Muscle of back (tissue), 11 donors: ENCODE data around the gene RB1. TPM values are rescaled to one million over a fixed set of nuclear protein-coding genes. Genes with fewer than 3 reads are reported as not detected.
"Not testable (repeated sequence)": the region's sequence is repeated elsewhere in the genome, so short reads cannot be mapped to it uniquely, and the experiment has no call there.

ENCODE experiments used
- DNase-seq, 3 donors: peaks; one replicate each; pipeline versions ENCODE4 v3.0.0 to v3.0.0-alpha.2; 2013
- polyA plus RNA-seq, 10 donors: library from polyadenylated mRNA; unstranded; fragments of 120-200 nt; gene quantifications; one replicate each; pipeline ENCODE4 v1.2.1, GENCODE V29; 2013; ENCODE audit not compliant: insufficient read length in 10 of 10

The RB1 gene
- polyA plus RNA-seq, 10 donors: 48.1 to 77.1 (median 61.1) TPM

DNA sequence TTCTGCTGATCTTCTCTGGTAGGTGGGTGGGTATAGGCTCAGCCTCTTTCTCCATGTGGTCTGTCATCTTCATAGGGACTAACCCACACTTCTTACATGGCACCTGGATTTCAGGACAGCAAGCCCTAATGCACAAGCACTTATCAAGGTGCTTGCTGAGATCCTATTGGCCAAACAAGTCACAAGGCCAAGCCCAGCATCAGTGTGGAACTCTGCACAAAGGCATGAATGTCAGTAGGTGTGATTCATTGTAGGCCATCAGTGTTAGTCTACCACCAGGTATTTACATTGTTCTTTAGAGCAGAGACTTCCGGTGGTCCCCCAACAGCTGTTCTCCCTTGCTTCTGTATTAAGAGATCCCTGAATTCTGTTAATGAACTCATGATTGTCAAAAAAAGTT, 8.3 kb upstream of the RB1 start:
- no peak for DNase-seq

DNA sequence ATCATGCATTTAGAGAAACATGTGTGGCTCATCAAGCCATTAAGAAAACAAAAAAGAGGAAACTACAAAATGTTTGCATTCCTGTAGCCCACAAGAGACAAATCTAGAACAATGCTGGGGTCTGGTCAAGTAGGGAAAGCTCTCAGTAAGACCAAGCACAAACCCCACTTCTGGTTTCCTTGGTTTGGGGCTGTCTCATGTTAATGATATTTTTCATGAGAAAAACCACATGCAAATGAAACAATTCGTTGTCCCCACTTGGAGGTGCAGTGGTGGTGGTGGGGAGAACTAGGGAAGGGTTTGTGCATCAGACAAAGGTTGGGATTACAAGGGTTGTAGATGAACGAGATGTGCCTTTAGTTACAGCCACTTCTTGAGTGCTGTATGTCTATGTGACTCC, 7.0 kb upstream of the RB1 start:
- DNase-seq: no peak

DNA sequence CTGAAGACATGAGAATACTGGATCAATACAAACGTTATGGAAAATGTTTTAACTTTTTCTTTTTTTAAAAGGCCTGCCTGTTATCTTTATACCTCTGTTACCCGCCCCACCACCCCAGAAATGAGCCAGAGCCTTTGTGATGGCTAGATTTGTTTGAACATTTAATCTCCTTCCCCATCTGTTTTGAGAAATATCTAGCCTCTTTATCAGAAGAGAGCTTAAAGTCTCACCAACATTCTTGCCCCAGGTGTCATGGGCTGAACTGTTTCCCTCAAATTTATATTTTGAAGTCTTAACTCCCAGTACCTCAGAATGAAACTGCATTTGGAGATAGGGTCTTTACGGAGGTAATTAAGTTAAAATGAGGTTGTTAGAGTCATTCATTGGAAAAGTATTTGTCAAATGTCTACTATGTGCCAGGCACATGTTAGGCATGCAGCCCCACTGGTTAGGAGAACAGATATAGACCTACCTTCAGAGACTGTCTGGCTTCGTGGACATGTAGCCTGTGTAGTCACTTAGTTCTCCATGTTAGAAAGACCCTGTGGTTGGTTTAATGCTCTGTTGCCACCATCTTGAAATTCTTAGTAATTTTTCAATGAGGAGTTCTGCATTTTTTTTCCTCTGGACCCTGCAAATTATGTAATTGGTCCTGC, 6.3 kb upstream of the RB1 start:
- DNase-seq: no peak

DNA sequence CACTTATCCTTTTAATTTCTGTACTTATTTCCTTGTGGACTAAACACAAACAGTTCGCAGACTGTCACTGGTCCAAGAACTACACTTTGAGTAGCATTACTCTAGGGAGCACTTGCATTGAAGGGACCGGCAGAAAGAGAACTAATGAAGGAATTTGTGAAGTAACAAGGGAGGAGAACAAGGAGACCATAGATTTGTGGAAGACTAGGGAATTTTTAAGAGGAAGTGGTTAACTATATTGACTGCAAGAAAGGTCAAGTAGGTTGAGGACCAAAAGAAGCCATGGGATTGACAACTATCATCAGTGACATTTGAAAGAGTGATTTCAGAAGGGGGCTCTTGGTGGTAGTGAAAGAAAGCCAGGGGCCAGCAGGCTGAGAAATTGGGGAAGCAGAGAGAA, 4.0 kb upstream of the RB1 start:
- no peak for DNase-seq

DNA sequence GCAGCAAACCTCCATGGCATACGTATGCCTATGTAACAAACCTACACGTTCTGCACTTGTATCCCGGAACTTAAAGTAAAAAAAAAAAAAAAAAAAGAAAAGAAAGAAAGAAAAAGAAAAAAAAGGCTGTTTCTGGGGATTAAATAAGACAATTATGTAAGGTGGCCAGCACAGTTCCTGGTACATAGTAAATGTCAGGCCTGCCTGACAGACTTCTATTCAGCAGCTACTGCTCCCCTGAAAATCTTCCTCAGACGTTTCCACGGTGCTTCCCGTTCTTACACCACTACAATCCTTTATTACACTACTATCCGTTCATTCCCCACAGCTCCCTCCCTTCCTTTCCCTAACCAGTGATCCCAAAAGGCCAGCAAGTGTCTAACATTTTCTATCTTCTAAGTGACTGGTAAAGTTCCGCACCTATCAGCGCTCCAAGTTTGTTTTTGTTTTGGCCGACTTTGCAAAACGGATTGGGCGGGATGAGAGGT, 636 bp upstream of the RB1 start:
- DNase-seq: peak in 1 of 3 donors; percentile 71

DNA sequence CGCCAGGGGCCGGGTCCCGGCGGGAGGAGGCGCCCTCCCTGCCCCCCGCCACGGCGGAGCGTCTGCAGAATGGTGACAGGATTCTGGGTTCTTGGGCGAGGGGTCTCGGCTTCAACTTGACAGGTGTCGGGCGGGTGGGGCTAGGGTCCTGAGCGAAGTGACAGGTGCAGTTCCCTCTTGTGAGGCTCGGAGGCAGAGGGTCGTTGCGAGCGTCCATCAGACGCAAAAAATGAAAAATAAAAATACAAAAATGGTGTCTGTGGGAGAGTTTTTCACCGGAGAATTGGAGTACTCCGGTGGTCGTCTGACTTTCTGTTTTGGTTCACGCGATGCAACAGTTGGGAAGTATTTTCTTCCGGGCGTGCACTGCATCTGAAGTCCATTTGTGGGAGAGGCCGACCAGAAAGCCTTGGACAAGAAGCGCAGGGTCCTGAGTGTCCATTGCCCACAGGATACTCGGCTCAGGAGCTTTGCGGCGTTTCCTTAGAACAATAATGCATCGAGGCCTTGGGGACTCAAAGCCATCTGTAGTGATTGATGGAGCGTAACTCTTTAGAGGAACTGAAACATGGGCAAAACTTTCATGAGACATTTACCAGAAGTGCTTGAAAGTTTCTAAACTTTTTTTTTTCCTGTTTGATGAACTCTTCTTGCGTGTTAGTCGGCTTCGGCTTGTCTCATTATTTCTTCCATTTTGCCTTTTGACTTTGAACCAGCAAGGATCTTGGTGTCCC, 759 bp downstream of the RB1 start:
- peak; percentile 41 to 87 (median 69) for DNase-seq

DNA sequence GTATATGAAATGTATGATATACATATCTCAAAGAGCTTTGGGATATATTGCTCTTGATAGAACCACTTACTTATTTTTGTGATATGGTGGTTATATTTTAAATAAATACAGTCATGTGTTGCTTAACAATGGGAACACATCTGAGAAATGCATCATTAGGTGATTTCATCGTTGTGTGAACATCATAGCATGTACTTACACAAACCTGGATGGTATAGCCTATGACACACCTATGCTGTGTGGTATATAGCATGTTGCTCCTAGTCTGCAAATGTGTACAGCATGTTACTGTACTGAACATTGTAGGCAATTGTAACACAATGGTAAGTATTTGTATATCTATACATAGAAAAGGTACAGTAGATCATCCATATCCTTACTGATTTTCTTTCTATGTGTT, 7.7 kb downstream of the RB1 start:
- no peak for DNase-seq

DNA sequence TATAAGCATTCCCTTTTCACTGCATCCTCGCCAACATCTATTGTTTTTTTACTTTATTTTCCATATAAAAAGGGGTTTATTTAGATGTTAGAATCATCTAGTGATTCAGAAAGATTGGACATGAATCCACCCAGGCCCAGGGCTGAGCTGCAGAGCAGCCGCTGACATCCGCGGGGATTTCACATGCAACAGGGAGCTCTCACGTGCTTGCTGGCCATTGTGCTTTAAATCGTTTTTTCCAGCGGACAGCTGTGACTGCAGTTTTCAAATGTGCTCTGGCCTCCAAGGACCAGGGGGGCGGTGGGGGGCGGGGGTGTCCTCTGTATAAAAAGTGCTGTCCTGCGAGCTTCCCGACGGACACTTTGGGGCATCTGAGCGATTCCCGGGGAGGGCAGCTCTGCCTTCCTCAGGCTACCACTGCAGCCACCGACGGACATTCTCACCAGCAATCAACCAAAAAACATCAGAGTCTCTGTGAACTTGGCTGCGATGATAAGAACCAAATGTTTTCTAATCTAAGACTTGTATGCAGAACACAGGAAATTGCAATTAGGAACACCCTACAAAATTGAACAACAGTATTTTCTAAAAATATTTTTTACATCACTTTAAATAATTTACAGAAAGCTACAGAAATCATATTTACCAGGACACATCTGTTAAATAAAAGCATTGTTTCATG, 12.6 kb downstream of the RB1 start:
- peak in 1 of 3 donors; percentile 56 for DNase-seq

DNA sequence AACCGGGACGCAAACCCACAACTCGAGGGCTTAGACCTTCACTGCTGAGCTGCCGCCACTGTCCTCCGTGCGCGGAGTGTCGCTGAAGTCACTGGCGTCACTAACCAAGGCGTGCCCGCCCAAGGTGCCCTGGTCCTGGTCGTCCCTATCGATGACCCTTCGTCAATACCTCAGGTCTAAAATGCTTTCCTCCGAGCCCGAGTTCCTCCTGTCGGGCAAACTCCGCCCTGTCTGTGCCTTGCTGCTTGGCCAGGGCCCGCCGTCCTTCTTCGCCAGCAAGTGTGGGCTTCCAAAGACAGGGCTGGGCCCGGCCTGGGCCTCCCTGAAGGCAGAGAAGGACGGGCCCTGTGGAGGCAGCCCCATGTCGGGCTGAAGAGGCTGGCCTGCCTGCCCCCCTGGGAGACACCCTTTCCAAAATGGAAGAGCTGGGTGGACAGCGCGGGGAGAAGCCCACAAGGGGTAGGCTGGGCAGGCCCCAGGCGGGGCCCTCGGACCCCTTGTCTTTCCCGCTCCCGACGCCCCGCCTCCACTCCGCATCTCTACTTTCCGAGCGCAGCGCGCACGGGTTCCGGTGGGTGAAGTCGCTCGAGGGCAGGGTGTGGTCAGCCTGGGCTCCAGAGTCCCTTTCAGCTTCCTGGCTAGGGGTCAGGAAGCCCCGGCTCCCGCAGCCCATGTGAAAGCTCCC, 13.4 kb downstream of the RB1 start:
- DNase-seq: peak in 1 of 3 donors; percentile 7

DNA sequence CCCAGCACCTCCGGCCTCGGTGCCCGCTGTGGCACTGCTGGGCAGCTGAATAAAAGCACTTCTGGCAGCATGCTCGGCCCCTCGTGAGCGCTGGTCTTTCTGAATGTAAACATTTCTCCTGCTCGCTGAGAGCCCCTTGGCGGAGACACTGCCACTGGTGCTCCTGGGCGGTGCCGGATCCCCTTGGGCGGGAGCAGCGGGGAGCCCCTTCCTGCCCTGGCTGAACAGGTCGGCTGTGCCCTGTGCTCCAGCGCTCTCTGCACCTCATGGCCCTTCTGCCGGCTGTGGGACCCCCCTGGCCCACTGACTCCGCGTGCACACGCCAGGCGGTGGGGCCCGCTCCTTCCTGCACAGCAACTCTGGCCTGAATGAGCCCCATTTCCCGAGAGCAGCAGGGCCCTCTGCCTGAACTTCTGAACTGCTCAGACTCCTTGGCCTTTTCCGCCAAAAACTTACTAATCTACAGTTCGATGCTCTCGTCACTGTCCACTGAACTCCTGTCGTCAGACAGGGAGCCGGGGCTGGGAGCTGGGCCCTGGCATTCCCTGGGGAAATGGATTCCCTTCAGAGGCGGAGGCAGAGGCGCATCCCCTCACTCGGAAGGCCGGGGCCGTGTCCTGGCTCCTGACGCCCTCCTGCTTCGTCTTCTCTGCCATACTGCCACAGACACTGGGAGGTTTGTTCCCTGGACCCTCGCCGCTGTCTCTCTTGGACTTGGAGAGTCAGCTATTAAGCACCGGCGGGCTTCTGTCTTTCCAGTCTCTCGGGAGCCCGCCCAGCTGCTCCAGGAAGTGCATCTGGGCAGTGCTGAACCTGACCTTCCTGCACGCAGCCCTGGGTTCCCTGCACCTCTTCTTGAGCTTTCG, 14.2 kb downstream of the RB1 start:
- DNase-seq: peak in 1 of 3 donors; percentile 65

DNA sequence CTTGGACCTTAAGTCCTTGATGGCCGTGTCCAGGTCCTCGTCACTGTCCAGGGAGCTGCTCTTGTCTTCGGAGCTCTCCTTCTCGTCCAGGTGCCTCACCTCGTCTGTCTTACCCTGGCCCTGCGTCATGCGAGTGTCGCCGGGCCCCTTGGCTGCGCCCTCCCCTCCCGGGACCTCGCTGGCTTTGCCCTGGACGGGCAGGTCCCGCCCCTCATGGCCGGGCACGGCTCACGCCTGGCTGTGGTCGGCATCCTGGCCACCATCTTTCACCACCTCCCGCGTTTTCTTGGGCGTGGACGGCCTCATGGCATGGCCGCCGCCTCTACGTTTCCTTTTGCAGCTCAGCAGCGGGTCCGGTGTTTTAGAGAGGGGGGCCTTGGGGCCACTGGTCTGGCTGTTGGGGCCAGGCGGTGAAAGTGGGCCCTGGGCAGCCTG, 14.8 kb downstream of the RB1 start:
- peak in 1 of 3 donors; percentile 55 for DNase-seq

DNA sequence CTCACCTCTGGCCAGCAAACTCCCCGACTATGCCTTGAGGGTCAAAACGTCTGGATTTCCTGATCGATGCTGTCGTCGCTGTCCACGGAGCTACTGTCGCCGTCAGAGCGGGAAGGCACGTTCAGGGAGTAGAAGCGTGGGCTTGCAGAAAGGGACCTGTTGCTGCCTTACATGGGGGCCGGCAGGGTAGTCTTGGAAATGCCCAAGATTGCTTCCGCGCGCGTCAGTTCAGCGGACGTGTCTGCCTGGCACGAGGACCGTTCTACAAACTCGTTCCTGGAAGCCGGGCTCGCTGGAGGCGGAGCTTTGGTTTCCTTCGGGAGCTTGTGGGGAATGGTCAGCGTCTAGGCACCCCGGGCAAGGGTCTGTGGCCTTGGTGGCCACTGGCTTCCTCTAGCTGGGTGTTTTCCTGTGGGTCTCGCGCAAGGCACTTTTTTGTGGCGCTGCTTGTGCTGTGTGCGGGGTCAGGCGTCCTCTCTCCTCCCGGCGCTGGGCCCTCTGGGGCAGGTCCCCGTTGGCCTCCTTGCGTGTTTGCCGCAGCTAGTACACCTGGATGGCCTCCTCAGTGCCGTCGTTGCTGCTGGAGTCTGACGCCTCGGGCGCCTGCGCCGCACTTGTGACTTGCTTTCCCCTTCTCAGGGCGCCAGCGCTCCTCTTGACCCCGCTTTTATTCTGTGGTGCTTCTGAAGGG, 15.4 kb downstream of the RB1 start:
- DNase-seq: peak in 1 of 3 donors; percentile 70

DNA sequence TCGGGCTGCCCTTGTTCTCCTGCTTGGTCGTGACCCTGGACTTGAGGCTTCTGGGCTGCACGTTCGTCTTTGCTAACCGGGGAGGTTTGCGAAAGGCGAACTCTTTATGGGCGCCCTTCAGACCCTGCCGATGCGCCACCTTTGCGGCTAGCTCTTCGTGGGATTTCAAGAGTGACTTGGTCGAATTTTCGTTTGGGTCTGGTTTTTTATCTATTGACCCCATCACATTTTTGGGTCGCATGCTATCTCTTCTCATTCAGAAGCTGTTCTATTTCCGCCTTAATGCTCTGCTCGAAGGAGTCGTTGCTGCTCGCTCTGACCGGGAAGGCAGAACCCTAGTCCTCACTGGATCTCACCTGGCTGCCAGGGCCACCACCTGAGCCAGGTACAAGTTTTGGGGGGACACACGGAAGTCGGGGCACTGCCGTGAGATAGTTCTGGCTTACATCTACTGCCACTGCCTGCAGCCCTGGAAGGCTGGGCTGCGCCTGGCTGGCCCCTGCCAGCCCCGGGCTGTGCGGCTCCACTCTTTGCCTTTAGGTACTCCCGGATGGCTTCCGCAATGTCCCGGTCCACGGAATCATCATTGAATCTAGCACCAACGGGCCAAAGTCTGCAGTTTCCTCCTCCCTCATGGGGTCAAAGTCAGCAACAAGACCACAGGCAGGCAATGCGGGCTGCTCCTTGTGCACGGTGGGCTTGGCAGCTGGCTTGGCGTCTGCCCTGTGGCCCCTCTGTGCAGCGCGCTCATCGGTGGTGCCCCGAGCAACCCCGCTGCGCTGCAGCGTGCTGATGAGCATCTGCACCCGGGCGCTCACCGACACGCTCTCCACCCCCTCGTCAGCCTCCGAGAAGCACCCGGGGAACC, 16.2 kb downstream of the RB1 start:
- peak in 1 of 3 donors; percentile 40 for DNase-seq

DNA sequence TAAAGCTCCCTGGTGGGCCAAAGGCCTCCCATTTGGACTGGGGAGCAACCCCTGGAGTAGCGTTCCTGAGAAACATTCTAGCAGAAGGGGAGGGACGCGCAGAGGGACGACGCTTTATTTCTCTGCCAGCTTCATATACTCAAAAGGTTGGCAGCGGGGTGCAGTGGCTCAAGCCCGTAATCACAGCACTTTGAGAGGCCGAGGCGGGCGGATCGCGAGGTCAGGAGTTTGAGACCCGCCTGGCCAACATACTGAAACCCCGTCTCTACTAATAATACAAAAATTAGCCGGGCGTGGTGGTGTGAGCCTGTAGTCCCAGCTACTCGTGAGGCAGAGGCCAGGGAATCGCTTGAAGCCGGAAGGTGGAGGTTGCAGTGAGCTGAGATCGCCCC, 16.8 kb downstream of the RB1 start:
- no peak for DNase-seq

DNA sequence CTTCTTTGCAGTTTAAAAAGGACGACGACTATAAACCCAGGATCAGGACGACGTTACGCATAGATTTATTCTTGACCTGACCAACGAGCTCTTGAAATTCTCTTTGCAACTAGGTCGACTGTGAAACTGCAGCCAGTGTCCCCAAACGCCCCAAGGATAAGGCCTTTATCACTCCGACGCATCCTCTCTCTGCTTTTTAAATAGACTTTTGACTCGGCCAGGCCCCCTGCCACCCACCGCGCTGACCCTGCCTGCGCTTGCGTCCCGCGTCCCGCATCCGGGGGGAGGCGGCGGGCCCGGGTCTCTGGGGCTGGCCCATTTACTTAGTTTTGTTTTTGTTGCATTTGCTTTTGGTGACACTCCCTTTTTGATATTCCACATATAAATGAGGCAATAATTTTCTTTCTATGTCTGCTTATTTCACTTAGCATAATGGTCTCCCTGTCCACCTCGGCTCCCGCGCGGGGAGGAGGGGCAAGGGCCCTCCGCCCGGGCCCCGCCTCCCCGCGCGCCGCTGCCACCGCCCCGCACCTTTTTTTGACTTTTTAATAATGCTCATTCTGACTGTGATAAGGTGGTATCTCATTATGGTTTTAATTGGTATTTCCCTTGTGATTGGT, 17.4 kb downstream of the RB1 start:
- DNase-seq: peak in 1 of 3 donors; percentile 28

DNA sequence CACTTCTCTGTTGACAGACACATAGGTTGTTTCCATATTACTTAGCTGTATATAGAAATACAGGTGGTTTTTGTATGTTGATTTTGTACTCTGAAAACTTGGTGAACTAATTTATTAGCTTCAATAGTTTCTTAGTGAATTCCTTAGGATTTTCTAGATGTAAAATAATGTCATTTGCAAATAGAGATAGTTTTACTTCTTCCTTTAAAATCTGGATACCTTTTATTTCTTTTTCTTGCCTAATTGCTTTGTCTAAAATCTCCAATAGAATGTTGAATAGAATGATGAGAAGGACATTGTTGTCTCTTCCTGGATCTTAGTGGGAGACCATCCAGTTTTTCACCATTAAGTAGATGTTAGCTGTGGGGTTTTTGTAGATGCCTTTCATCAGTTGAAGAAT, 18.7 kb downstream of the RB1 start:
- no peak for DNase-seq

DNA sequence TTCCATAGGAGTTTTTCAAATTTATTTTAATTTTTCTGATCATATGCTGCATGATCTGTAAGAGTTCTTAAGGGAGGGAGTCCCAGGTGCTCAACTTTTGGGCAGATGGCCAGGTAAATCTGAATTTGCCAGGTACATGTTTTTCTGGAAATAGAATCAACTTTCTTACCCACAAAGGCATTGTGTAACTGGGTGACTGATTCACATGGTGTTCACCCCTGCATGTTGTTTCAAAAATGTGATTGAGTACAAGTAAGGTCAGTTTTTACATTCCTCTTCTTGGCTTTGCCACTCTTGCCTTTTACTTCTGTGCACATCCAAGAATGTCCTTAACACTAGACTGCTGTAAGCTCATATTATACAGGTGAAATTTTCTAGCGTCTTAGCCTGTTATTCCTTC, 30.4 kb downstream of the RB1 start:
- peak in 1 of 3 donors; percentile 3 for DNase-seq

DNA sequence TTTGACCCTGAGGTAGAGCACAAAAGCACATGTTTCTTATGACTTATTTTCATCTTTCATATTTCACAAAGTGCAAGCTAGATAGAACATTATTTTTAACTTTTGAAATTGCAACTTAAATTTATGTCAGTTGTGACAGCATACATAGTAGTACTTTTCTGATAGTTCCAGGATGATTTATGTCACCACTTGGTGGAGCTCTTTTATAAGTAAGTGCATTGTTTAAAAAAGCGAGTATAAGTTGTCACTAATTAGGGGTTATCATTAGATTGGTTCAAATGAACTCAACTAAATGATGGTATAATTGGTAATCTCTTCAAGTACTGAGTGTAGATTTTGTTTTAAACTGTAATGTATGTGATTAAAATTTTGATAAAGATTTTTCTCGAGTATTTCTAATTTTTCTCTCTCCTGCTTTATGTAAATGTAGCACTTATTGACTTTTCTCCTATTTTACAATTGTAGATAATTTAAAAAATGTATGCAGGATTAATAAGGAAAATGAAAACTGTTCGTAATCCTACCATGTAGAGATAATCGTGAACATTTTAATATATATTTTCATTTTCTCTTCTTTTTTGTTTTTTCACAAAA, 31.1 kb downstream of the RB1 start:
- peak in 1 of 3 donors; percentile 55 for DNase-seq

DNA sequence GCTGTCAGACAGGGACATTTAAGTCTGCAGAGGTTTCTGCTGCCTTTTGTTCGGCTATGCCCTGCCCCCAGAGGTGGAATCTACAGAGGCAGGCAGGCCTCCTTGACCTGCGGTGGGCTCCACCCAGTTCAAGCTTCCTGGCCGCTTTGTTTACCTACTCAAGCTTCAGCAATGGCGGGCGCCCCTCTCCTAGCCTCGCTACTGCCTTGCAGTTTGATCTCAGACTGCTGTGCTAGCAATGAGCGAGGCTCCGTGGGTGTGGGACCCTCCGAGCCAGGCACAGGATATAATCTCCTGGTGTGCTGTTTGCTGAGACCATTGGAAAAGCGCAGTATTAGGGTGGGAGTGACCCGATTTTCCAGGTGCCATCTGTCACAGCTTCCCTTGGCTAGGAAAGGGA, 35.6 kb downstream of the RB1 start:
- DNase-seq: not testable (repeated sequence)
